OCI-M1 (cell line): Measurements from ENCODE around the gene SGPL1.

Experiments used
- DNase-seq: peaks from one replicate; lab custom pipeline; 2025; lab: John Stamatoyannopoulos, UW

Gene SGPL1

DNA sequence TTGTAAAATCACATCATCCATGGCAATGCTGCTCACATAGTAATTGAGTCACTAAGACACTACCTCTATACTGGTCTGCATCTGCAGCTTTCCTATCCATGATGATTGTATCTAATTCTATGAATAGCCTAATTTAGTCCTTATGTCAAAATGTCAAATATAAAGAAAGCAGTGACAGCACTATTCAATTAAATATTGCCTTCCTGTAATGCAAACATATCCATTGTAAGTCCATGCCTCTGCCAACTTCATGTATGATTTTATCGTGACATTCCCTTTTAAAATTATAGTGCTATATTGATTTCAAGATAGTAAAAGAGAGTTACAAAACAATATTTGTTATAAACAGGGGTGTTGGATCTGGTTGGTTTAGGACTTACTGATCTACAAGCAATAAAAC lies 4.8 kb upstream of the SGPL1 start:
- no peak for DNase-seq

- no peak for DNase-seq
These were observed 3.9 kb upstream of the SGPL1 start for GRCh38 chr10:70811881-70812280.

DNA sequence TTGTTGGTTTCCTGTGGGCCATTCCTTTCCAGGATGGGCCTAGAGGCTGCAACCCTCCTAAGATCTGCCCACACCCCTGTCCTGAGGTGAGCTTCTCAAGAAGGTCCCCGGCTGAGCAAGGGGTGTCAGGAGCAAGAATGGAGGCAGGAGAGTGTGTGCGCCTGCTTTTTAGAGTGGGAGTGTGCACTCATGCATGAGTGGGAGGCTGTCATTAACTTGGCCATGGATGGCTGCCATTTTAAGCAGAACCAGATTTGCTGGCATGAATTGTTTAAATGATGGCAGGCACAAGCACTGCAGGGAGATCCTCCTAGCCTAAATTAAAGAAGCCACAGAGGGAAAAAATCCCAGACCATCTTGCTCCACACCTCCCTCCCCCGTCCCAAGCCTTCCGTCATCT lies 2.9 kb upstream of the SGPL1 start:
- DNase-seq, result no peak

- no peak for DNase-seq
These were observed 1.6 kb upstream of the SGPL1 start for GRCh38 chr10:70814126-70814525.

- peak; percentile 82 for DNase-seq
These were observed 609 bp downstream of the SGPL1 start for GRCh38 chr10:70816220-70816894.

DNA sequence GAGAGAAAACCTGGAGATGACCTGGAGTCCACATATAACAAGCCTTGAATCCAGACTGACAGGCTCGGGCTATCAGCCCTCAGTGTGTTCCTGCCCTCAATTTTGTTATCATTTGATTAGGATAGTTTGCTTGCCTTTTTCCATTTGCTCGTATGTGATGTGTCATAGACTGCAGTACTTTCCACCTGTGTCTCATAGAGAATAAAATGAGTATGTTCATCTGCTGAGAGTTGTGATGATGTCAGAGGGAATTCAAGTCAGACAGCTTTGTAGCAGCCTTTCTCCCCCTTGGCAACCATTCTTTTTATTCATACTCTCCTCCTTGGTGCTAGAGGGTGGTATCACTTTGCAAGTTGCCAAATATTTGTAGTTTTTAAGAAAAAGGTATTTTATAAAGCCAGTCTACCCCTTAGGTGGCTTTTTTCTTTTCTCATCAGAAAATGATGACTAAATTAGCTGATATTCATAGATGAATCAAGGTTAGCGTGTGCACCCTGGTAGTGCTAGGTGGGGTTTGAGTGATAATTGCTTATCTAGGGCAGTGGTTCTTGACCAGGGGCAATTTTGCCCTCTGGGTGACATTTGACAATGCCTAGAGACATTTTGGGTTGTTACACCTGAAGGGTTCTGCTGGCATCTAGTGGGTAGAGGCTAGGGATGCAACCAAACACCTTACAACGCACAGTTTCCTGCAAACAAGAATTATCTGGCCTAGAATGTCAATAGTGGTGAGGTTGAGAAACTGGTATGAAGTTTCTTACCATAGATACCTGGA lies 5.4 kb downstream of the SGPL1 start:
- no peak for DNase-seq

- no peak for DNase-seq
These were observed 6.5 kb downstream of the SGPL1 start for GRCh38 chr10:70822076-70822820.

- peak; percentile 28 for DNase-seq
These were observed 11.5 kb downstream of the SGPL1 start for GRCh38 chr10:70827086-70827757.

DNA sequence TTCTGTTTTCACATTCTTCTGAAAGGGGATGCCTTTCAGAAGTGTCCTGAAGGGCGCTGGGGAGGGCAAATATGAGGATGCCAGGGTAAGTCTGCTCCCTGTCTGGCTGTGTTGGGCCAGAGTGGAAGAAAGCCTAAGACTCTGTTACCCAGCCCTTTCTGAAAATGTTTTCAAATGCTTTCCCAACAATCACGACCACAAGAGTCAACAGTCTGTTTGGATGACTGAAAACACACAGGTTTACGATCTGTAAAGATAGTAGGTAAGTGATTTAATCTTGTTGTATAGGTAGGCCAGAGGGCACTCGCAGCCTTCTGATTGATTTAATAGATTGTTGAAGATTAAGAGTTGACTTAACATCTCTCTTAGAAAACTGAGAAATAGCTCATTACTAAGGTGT lies 13.2 kb downstream of the SGPL1 start:
- no peak for DNase-seq

DNA sequence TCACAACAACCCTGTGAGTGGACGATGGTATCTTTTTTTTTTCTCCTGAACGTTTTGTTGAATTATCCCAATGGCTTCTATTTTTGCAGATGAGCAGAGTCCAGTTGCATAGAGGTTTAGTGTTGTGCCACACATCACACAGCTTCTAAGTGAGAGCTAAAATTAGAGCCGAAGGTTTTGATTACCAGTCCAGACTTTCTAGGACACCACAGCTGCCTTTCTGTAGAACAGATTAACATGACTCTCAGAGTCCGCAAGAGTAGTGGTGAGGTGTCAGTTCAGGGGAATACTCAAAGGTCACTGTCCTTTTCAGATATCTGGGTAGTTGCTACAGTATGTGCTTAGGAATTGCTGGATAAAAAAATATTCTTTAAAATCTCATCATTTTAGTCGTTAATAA lies 13.8 kb downstream of the SGPL1 start:
- DNase-seq, result no peak

GRCh38 chr10:70830164-70830563 lies 14.4 kb downstream of the SGPL1 start:
- DNase-seq, result peak; percentile 57

- peak; percentile 21 for DNase-seq
These were observed 16.5 kb downstream of the SGPL1 start for GRCh38 chr10:70832221-70832620.

- DNase-seq, result peak; percentile 74
These were observed 17.2 kb downstream of the SGPL1 start for GRCh38 chr10:70832852-70833528.

GRCh38 chr10:70833601-70834000 lies 17.9 kb downstream of the SGPL1 start:
- no peak for DNase-seq

- no peak for DNase-seq
These were observed 18.3 kb downstream of the SGPL1 start for GRCh38 chr10:70834021-70834420.

DNA sequence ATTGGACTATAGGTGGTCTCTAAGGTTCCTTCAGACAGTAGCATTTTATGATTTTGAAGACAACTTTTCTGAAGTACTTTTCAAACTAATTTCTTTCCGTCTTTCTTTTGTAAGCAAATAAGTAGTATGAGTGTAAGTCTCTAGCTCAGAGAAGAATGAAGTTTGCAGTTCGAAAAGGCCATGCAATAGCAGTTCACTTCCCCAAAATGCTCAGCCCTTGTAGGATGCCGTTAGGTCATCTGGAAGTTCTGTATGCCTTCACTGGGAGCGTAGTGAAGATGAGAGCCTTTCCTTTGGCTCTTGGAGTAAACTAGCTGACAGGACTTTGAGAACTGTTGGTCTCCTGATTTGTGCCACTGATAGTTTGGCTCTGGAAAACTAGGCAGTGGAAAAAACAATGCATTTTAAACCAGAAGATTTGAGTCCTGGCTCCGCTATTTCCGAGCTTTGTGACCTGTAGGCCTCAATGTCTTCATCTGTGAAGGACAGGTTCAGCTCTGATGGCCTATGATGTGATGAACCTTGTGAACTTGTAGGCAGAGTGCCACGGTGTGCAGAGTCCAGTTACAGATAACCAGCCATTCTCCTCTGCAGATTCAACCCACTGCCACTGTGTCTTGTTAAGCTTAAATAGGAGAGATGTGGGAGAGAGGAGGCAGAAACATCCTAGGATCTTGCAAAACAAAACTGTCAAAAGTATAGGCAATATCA lies 18.8 kb downstream of the SGPL1 start:
- DNase-seq, result no peak

- no peak for DNase-seq
These were observed 20.6 kb downstream of the SGPL1 start for GRCh38 chr10:70836319-70836718.

DNA sequence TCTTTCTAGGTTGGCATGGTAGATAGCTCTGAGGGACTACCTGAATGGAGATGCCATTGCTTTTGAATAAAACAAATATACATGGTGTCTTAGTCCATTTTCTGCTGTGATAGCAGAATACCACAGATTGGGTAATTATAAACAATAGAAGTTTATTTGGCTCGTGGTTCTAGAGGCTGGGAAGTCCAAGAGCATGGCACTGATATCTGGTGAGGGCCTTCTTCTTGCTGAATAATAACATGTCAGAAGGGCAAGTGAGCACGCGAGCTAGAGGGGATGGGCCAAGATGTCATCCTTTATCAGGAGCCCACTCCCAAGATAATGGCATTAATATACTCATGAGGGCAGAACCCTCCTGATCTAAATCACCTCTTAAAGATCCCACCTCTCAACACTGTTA lies 21.9 kb downstream of the SGPL1 start:
- DNase-seq, result no peak

GRCh38 chr10:70838270-70838805 lies 22.6 kb downstream of the SGPL1 start:
- no peak for DNase-seq

GRCh38 chr10:70840836-70841235 lies 25.1 kb downstream of the SGPL1 start:
- DNase-seq, result no peak

GRCh38 chr10:70843333-70843732 lies 27.6 kb downstream of the SGPL1 start:
- peak; percentile 59 for DNase-seq
